ENCODE measurements around the gene GPC6.

Gene GPC6

GRCh38 chr13:93422980-93423543 is 196.5 kb downstream of the GPC6 start:
- DNase-seq (ENCODE audit: extremely low read depth, low read depth), result no peak
- TF ChIP-seq, protein P1, sequence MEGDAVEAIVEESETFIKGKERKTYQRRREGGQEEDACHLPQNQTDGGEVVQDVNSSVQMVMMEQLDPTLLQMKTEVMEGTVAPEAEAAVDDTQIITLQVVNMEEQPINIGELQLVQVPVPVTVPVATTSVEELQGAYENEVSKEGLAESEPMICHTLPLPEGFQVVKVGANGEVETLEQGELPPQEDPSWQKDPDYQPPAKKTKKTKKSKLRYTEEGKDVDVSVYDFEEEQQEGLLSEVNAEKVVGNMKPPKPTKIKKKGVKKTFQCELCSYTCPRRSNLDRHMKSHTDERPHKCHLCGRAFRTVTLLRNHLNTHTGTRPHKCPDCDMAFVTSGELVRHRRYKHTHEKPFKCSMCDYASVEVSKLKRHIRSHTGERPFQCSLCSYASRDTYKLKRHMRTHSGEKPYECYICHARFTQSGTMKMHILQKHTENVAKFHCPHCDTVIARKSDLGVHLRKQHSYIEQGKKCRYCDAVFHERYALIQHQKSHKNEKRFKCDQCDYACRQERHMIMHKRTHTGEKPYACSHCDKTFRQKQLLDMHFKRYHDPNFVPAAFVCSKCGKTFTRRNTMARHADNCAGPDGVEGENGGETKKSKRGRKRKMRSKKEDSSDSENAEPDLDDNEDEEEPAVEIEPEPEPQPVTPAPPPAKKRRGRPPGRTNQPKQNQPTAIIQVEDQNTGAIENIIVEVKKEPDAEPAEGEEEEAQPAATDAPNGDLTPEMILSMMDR (IDR thresholded peaks at IDR 0.05; ENCODE audit: low read depth, low read length), result no peak

- DNase-seq (ENCODE audit: extremely low read depth, low read depth), result no peak
- TF ChIP-seq, protein P1 (IDR thresholded peaks at IDR 0.05; ENCODE audit: low read depth, low read length), result no peak
Measured at GRCh38 chr13:93425411-93425810, 198.8 kb downstream of the GPC6 start.

- TF ChIP-seq, protein P1 (IDR thresholded peaks at IDR 0.05; ENCODE audit: low read depth, low read length), result no peak
- DNase-seq (ENCODE audit: extremely low read depth, low read depth), result no peak
Measured at GRCh38 chr13:93430381-93430780, 203.8 kb downstream of the GPC6 start.

GRCh38 chr13:93435651-93436050 is 209.0 kb downstream of the GPC6 start:
- TF ChIP-seq, protein P1 (IDR thresholded peaks at IDR 0.05; ENCODE audit: low read depth, low read length), result no peak
- no peak for DNase-seq (ENCODE audit: extremely low read depth, low read depth)

- TF ChIP-seq, protein P1 (IDR thresholded peaks at IDR 0.05; ENCODE audit: low read depth, low read length), result no peak
- DNase-seq (ENCODE audit: extremely low read depth, low read depth), result no peak
Measured at GRCh38 chr13:93437081-93437480, 210.5 kb downstream of the GPC6 start.

DNA sequence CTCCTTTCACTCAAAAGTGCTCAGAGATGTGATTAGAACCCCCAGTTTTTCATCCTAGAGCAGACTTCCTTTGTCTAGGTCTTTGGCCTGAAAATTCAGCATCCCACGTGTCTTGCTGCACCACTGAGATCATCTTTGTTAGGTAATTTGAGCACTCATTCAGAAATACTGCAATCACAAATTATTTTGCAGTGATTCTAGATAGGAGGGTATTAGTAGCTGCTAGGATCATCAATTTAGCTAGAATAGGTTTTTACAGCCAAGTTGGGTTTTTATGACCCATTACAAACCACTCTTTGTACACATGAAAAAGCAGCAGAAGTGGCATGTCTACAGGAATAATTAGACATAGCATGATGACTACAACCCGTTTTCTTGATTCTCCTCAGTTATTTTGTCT is 219.6 kb downstream of the GPC6 start:
- TF ChIP-seq, protein P1 (IDR thresholded peaks at IDR 0.05; ENCODE audit: low read depth, low read length), result no peak
- DNase-seq (ENCODE audit: extremely low read depth, low read depth), result no peak

GRCh38 chr13:93450191-93450621 is 223.6 kb downstream of the GPC6 start:
- TF ChIP-seq, protein P1 (IDR thresholded peaks at IDR 0.05; ENCODE audit: low read depth, low read length), result no peak
- no peak for DNase-seq (ENCODE audit: extremely low read depth, low read depth)

Measured in AG09319 (cell line).